Middle frontal gyrus (tissue), 1 donor: ENCODE measurements around the gene CEACAM8.
"Not testable (repeated sequence)": the region's sequence is repeated elsewhere in the genome, so short reads cannot be mapped to it uniquely, and the experiment has no call there.

ENCODE experiments used
- DNase-seq: peaks from one replicate; pipeline ENCODE4 v3.0.0-alpha.2; 2015; ENCODE audit warnings: low spot score; ENCODE audit errors: extremely low spot score

Gene CEACAM8

GRCh38 chr19:42573642-42574041 lies 21.1 kb downstream of the CEACAM8 start:
- no peak for DNase-seq

GRCh38 chr19:42571116-42571515 lies 23.6 kb downstream of the CEACAM8 start:
- DNase-seq = no peak

- DNase-seq = no peak
Observed at GRCh38 chr19:42569193-42569592, 25.5 kb downstream of the CEACAM8 start.

GRCh38 chr19:42568006-42568405 lies 26.7 kb downstream of the CEACAM8 start:
- DNase-seq = no peak

GRCh38 chr19:42567567-42567966 lies 27.2 kb downstream of the CEACAM8 start:
- no peak for DNase-seq

- DNase-seq = peak; percentile 43
Observed at GRCh38 chr19:42563352-42564210, 31.1 kb downstream of the CEACAM8 start.

- DNase-seq = no peak
Observed at GRCh38 chr19:42561512-42561911, 33.2 kb downstream of the CEACAM8 start.

- no peak for DNase-seq
Observed at GRCh38 chr19:42560731-42561130, 34.0 kb downstream of the CEACAM8 start.

GRCh38 chr19:42558450-42559150 lies 36.1 kb downstream of the CEACAM8 start:
- no peak for DNase-seq

- DNase-seq = not testable (repeated sequence)
Observed at GRCh38 chr19:42557386-42557871, 37.3 kb downstream of the CEACAM8 start.

GRCh38 chr19:42555801-42556200 lies 38.9 kb downstream of the CEACAM8 start:
- DNase-seq = no peak

GRCh38 chr19:42555317-42555716 lies 39.4 kb downstream of the CEACAM8 start:
- no peak for DNase-seq

GRCh38 chr19:42554046-42554575 lies 40.6 kb downstream of the CEACAM8 start:
- no peak for DNase-seq

- no peak for DNase-seq
Observed at GRCh38 chr19:42553292-42554045, 41.3 kb downstream of the CEACAM8 start.

GRCh38 chr19:42552086-42553065 lies 42.3 kb downstream of the CEACAM8 start:
- no peak for DNase-seq

GRCh38 chr19:42550521-42550920 lies 44.2 kb downstream of the CEACAM8 start:
- not testable (repeated sequence) for DNase-seq

- not testable (repeated sequence) for DNase-seq
Observed at GRCh38 chr19:42549067-42549466, 45.7 kb downstream of the CEACAM8 start.

- no peak for DNase-seq
Observed at GRCh38 chr19:42548552-42548951, 46.2 kb downstream of the CEACAM8 start.

GRCh38 chr19:42547929-42548328 lies 46.8 kb downstream of the CEACAM8 start:
- DNase-seq = no peak

- no peak for DNase-seq
Observed at GRCh38 chr19:42546831-42547500, 47.8 kb downstream of the CEACAM8 start.
